ENCODE measurements around the gene COX8A. TPM values are rescaled to one million over a fixed set of nuclear protein-coding genes. Genes with fewer than 3 reads are reported as not detected.

COX8A gene
- total RNA-seq, 1 donor from 2014 or later = 86.0 TPM

DNA sequence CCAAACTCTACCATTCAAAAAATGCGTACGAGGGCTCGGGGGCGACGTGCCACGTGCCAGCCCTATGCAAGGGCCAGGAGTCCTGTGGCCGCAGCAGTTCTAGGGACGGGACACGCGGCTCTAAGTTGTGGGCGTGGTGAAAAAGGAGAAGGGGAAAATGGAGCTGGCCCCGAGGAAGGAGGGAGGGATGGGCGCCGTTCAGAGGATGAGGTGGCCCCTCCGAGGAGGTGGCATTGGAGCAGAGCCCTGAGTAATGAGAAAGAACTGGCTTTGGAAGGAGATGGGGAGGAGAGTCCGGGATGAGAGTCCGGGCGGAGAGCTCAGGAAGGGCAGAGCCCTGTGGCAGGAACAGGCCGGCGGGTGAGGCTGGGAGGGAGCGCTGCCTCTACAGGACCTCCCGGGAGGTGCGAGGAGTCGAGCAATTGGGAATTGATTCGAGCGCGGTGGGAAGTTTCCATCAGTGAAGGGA is 32.8 kb downstream of the COX8A start:
- peaks cover 59% of the 10 kb centered on the region for H3K27me3 ChIP-seq
- no peaks in the 10 kb centered on the region for H3K36me3 ChIP-seq
- Mint-ChIP-seq H3K27ac (no peak overlapping the region), H3K9me3 (peaks cover 3% of the 10 kb centered on the region), H3K36me3 (no peaks in the 10 kb centered on the region), H3K4me3 (peak overlapping the region; percentile 82), H3K27me3 (ENCODE audit: insufficient read depth, low read depth) (peaks cover 8% of the 10 kb centered on the region), H3K4me1 (peaks cover 27% of the 10 kb centered on the region)
- H3K9me3 ChIP-seq (ENCODE audit: low read depth) = no peaks in the 10 kb centered on the region
- H3K79me2 ChIP-seq (ENCODE audit: low read depth) = no peaks in the 10 kb centered on the region
- peak overlapping the region; percentile 42 for H3K4me3 ChIP-seq
- H3K27ac ChIP-seq = no peak overlapping the region
- no peak for TF ChIP-seq EZH2 (IDR thresholded peaks at IDR 0.05)
- peak overlapping the region; percentile 91 for H3K4me2 ChIP-seq
- H2AFZ ChIP-seq (replicated peaks) = no peak overlapping the region
- peaks cover 15% of the 10 kb centered on the region for H3K4me1 ChIP-seq
- DNase-seq (ENCODE audit: low spot score) = peak; percentile 70
- H3K9ac ChIP-seq = no peak overlapping the region
- peaks cover 33% of the 10 kb centered on the region for H3F3A ChIP-seq (ENCODE audit: low read depth)
- H4K20me1 ChIP-seq (ENCODE audit: low read depth) = peaks cover 41% of the 10 kb centered on the region

DNA sequence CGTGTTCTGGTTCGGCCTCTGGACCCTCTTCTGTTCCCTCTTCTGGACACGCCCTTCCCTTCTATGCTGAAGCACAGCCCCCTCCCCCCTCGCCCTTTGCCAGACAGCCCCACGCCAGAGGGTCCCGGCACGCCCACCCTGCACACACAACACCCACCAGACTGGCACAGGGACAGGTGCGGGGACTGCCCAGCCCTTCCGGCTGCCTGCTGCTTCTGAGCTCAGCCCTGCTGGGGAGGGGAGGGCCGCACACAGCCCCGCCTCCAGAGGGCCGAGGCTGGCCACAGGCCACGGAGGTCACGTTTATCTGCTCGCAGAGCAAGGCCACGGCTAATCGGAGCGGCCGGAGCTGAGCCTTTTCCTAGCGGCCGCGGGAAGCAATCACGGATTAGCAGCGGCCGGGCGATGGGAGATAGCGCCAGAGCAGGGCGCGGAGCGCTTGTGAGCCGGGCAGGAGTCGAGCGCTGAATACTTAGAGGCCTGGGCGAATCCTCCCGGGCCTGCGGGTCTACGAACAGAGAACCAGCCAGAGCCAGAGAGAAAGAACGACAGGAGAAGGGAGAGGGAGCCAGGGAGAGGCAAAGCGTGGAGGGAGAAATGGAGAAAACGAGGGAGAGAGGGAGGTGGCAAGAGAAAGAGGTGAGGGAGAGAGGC is 33.3 kb downstream of the COX8A start:
- no peaks in the 10 kb centered on the region for H3K79me2 ChIP-seq (ENCODE audit: low read depth)
- peaks cover 41% of the 10 kb centered on the region for H4K20me1 ChIP-seq (ENCODE audit: low read depth)
- peaks cover 59% of the 10 kb centered on the region for H3K27me3 ChIP-seq
- H2AFZ ChIP-seq (replicated peaks) = no peak overlapping the region
- Mint-ChIP-seq H3K27me3 (ENCODE audit: insufficient read depth, low read depth) (peaks cover 8% of the 10 kb centered on the region), H3K4me3 (peak overlapping the region; percentile 82), H3K9me3 (peaks cover 3% of the 10 kb centered on the region), H3K36me3 (no peaks in the 10 kb centered on the region), H3K27ac (peak overlapping the region; percentile 29), H3K4me1 (peaks cover 27% of the 10 kb centered on the region)
- peak; percentile 87 for DNase-seq (ENCODE audit: low spot score)
- H3K36me3 ChIP-seq = no peaks in the 10 kb centered on the region
- no peak overlapping the region for H3K27ac ChIP-seq
- no peaks in the 10 kb centered on the region for H3K9me3 ChIP-seq (ENCODE audit: low read depth)
- H3K4me3 ChIP-seq = peak overlapping the region; percentile 42
- H3K4me1 ChIP-seq = peaks cover 15% of the 10 kb centered on the region
- H3K4me2 ChIP-seq = peak overlapping the region; percentile 91
- peaks cover 33% of the 10 kb centered on the region for H3F3A ChIP-seq (ENCODE audit: low read depth)
- no peak overlapping the region for H3K9ac ChIP-seq
- TF ChIP-seq EZH2phosphoT487 (IDR thresholded peaks at IDR 0.05) = peak; percentile 42
- TF ChIP-seq, protein P1, sequence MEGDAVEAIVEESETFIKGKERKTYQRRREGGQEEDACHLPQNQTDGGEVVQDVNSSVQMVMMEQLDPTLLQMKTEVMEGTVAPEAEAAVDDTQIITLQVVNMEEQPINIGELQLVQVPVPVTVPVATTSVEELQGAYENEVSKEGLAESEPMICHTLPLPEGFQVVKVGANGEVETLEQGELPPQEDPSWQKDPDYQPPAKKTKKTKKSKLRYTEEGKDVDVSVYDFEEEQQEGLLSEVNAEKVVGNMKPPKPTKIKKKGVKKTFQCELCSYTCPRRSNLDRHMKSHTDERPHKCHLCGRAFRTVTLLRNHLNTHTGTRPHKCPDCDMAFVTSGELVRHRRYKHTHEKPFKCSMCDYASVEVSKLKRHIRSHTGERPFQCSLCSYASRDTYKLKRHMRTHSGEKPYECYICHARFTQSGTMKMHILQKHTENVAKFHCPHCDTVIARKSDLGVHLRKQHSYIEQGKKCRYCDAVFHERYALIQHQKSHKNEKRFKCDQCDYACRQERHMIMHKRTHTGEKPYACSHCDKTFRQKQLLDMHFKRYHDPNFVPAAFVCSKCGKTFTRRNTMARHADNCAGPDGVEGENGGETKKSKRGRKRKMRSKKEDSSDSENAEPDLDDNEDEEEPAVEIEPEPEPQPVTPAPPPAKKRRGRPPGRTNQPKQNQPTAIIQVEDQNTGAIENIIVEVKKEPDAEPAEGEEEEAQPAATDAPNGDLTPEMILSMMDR (IDR thresholded peaks at IDR 0.05) = peak; percentile 42
- TF ChIP-seq EZH2 (IDR thresholded peaks at IDR 0.05) = peak; percentile 34

DNA sequence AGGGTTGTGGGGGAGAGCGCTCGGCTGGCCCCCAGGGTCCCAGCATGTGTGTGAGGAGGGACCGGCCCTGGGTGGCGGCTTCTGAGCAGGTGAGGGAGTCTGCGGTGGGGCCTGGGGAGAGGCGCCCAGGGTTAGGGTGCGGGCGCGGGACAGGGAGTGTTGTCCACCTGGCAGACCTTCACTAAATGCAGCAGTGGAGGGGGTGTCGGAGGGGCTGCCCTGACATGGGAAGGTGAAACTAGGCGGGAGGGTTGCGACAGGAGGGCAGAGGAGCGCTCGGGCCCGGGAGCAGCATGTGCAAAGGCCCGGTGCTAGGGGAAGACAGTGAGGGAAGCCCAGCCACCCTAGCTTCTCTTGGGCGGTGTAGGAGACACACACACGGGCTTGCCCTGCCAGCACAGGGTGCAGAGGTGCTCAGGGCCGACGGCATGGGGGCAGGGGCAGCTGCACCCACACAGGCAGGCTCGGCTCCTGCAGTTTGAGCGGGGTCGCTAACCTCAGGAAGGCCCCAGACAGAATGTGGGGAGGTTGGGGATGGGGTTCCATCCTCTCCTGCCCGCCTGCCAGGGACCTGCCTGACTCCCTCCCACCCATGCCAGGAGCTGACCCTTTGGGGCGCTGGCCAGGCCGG is 34.0 kb downstream of the COX8A start:
- H3K4me3 ChIP-seq = peak overlapping the region; percentile 42
- H3K36me3 ChIP-seq = no peaks in the 10 kb centered on the region
- TF ChIP-seq, protein P1 (IDR thresholded peaks at IDR 0.05) = no peak
- peaks cover 33% of the 10 kb centered on the region for H3F3A ChIP-seq (ENCODE audit: low read depth)
- peaks cover 15% of the 10 kb centered on the region for H3K4me1 ChIP-seq
- peaks cover 27% of the 10 kb centered on the region for H3K4me1 Mint-ChIP-seq
- no peak overlapping the region for H2AFZ ChIP-seq (replicated peaks)
- no peak overlapping the region for H3K27ac Mint-ChIP-seq
- H3K27me3 Mint-ChIP-seq (ENCODE audit: insufficient read depth, low read depth) = peaks cover 8% of the 10 kb centered on the region
- H3K9me3 ChIP-seq (ENCODE audit: low read depth) = no peaks in the 10 kb centered on the region
- H3K4me2 ChIP-seq = peak overlapping the region; percentile 91
- H3K36me3 Mint-ChIP-seq = no peaks in the 10 kb centered on the region
- peaks cover 3% of the 10 kb centered on the region for H3K9me3 Mint-ChIP-seq
- H3K27ac ChIP-seq = no peak overlapping the region
- peaks cover 43% of the 10 kb centered on the region for H4K20me1 ChIP-seq (ENCODE audit: low read depth)
- H3K79me2 ChIP-seq (ENCODE audit: low read depth) = no peaks in the 10 kb centered on the region
- no peak for DNase-seq (ENCODE audit: low spot score)
- no peak overlapping the region for H3K9ac ChIP-seq
- H3K27me3 ChIP-seq = peaks cover 59% of the 10 kb centered on the region
- peak overlapping the region; percentile 82 for H3K4me3 Mint-ChIP-seq

Measured in neural progenitor cell (in vitro differentiated cells).